Hindlimb muscle (tissue), 1 donor: ENCODE measurements around the gene OLFML2B. TPM values are rescaled to one million over a fixed set of nuclear protein-coding genes. Genes with fewer than 3 reads are reported as not detected.

Experiments used
- DNase-seq: peaks from one replicate; pipeline ENCODE4 v3.0.0-alpha.2; 2013
- polyA plus RNA-seq: library from polyadenylated mRNA; unstranded; fragments of 120-200 nt; gene quantifications from one replicate; pipeline ENCODE4 v1.2.1, GENCODE V29; 2013; ENCODE audit not compliant: insufficient read length

The OLFML2B gene
- polyA plus RNA-seq, 1 donor: 85.0 TPM

- DNase-seq: peak; percentile 57
Observed at GRCh38 chr1:161973924-161974845, 49.5 kb downstream of the OLFML2B start.

- DNase-seq: no peak
Observed at GRCh38 chr1:161972828-161973227, 50.8 kb downstream of the OLFML2B start.

- DNase-seq: no peak
Observed at GRCh38 chr1:161970633-161971032, 53.0 kb downstream of the OLFML2B start.

GRCh38 chr1:161970036-161970435, 53.6 kb downstream of the OLFML2B start:
- DNase-seq: no peak

GRCh38 chr1:161966067-161966466, 57.6 kb downstream of the OLFML2B start:
- DNase-seq: no peak

GRCh38 chr1:161962091-161962887, 61.4 kb downstream of the OLFML2B start:
- no peak for DNase-seq

- DNase-seq: no peak
Observed at GRCh38 chr1:161958425-161958824, 65.2 kb downstream of the OLFML2B start.

- DNase-seq: no peak
Observed at GRCh38 chr1:161956930-161957329, 66.7 kb downstream of the OLFML2B start.

GRCh38 chr1:161956097-161956496, 67.6 kb downstream of the OLFML2B start:
- peak; percentile 84 for DNase-seq

GRCh38 chr1:161955606-161956005, 68.1 kb downstream of the OLFML2B start:
- no peak for DNase-seq

GRCh38 chr1:161954466-161954865, 69.2 kb downstream of the OLFML2B start:
- DNase-seq: no peak

GRCh38 chr1:161954050-161954449, 69.6 kb downstream of the OLFML2B start:
- DNase-seq: no peak

- no peak for DNase-seq
Observed at GRCh38 chr1:161953256-161953920, 70.3 kb downstream of the OLFML2B start.

GRCh38 chr1:161952607-161953172, 71.0 kb downstream of the OLFML2B start:
- DNase-seq: no peak

- DNase-seq: no peak
Observed at GRCh38 chr1:161951646-161952045, 72.0 kb downstream of the OLFML2B start.

GRCh38 chr1:161950377-161950776, 73.3 kb downstream of the OLFML2B start:
- DNase-seq: no peak

GRCh38 chr1:161949548-161949947, 74.1 kb downstream of the OLFML2B start:
- no peak for DNase-seq

GRCh38 chr1:161948435-161948834, 75.2 kb downstream of the OLFML2B start:
- no peak for DNase-seq

GRCh38 chr1:161946071-161946987, 77.3 kb downstream of the OLFML2B start:
- DNase-seq: no peak

GRCh38 chr1:161945306-161946060, 78.2 kb downstream of the OLFML2B start:
- no peak for DNase-seq

- no peak for DNase-seq
Observed at GRCh38 chr1:161944381-161944780, 79.3 kb downstream of the OLFML2B start.
